Mucosa of descending colon (tissue), 3 donors: ENCODE measurements around the gene CHCHD10. TPM values are rescaled to one million over a fixed set of nuclear protein-coding genes. Genes with fewer than 3 reads are reported as not detected.

Experiments
- ATAC-seq: fragments of 200-7000 bp; cut with Tn5 transposase; one replicate; pipeline ENCODE4 v1.9.1; 2020; ENCODE audit warnings: mild to moderate bottlenecking, moderate library complexity
- DNase-seq, 3 donors: peaks; one replicate each; pipeline ENCODE4 v3.0.0-alpha.2; 2020
- H3K36me3 ChIP-seq: fragments of 200-600 bp; one replicate; pipeline ENCODE4 v1.8.0; 2021; ENCODE audit warnings: low read depth, mild to moderate bottlenecking
- H3K4me1 ChIP-seq: fragments of 200-600 bp; one replicate; pipeline ENCODE4 v1.8.0; 2021; ENCODE audit warnings: low read depth, mild to moderate bottlenecking
- H3K4me3 ChIP-seq: fragments of 200-600 bp; one replicate; pipeline ENCODE4 v1.8.0; 2021; ENCODE audit warnings: mild to moderate bottlenecking
- H3K9me3 ChIP-seq: fragments of 200-600 bp; one replicate; pipeline ENCODE4 v1.8.0; 2021; ENCODE audit warnings: mild to moderate bottlenecking
- CTCF ChIP-seq: fragments of 200-600 bp; IDR thresholded peaks from one replicate; pipeline ENCODE4 v1.8.0; 2022; ENCODE audit warnings: antibody characterized with exemption, mild to moderate bottlenecking
- intact Hi-C, 2 donors: fragments of 100-400 bp; cut with DNase I in 1 of 2; cut with micrococcal nuclease in 1 of 2; formaldehyde crosslinking; loops; one replicate each; pipeline versions ENCODE4 v1.11.0 to v1.11.1; 2022; cut with DNase I, micrococcal nuclease
- total RNA-seq, 3 donors: library from RNA; stranded (reverse); fragmentation: NEBNext Ultra II Directional in 2 of 3; extraction: Animal tissue kit (Norgen Biotek cat#: 25700) in 2 of 3; gene quantifications; one replicate each; pipeline versions ENCODE4 v1.2.1 to v1.2.4, GENCODE V29; 2021 to 2023
- donor health status: DM: no; HTN: no; CAD: no; lungs with moderate emphysema.
- donor health status: DM: no; HTN: no; CAD: no.
- donor health status: DM: no; HTN: yes; CAD: no.

CHCHD10 gene
- total RNA-seq, 3 donors from 2014 or later: 279 to 464 (median 462) TPM

GRCh38 chr22:23779083-23779482 lies 11.3 kb upstream of the CHCHD10 start:
- Histone ChIP-seq H3K36me3 (no peaks in the 10 kb centered on the region), H3K4me3 (no peak overlapping the region), H3K4me1 (peaks cover 9% of the 10 kb centered on the region), H3K9me3 (no peaks in the 10 kb centered on the region)
- DNase-seq (no peak), ATAC-seq (no peak)
- no peak for TF ChIP-seq CTCF
- intact Hi-C loops: no loop called here

GRCh38 chr22:23778577-23778900 lies 10.8 kb upstream of the CHCHD10 start:
- Histone ChIP-seq H3K4me3 (no peak overlapping the region), H3K36me3 (no peaks in the 10 kb centered on the region), H3K4me1 (peaks cover 3% of the 10 kb centered on the region), H3K9me3 (no peaks in the 10 kb centered on the region)
- intact Hi-C loops: no loop called here
- ATAC-seq: no peak
- no peak for TF ChIP-seq CTCF
- DNase-seq: no peak

GRCh38 chr22:23777776-23778576 lies 10.2 kb upstream of the CHCHD10 start:
- TF ChIP-seq CTCF: no peak
- no peaks in the 10 kb centered on the region for H3K4me1 ChIP-seq
- intact Hi-C loops: no loop called here

GRCh38 chr22:23775779-23776375 lies 8.1 kb upstream of the CHCHD10 start:
- no peaks in the 10 kb centered on the region for H3K36me3 ChIP-seq
- no peak for ATAC-seq
- DNase-seq: no peak
- intact Hi-C loops: no loop called here
- no peak overlapping the region for H3K4me3 ChIP-seq
- peaks cover 10% of the 10 kb centered on the region for H3K4me1 ChIP-seq
- no peak for TF ChIP-seq CTCF
- H3K9me3 ChIP-seq: no peaks in the 10 kb centered on the region

More at GRCh38 chr22:23777776-23778576, 10.2 kb upstream of the CHCHD10 start:
- DNase-seq (no peak), ATAC-seq (no peak)
- H3K4me3 ChIP-seq: no peak overlapping the region
- H3K9me3 ChIP-seq: no peaks in the 10 kb centered on the region
- H3K36me3 ChIP-seq: no peaks in the 10 kb centered on the region

GRCh38 chr22:23774922-23775436 lies 7.2 kb upstream of the CHCHD10 start:
- H3K9me3 ChIP-seq: no peaks in the 10 kb centered on the region
- peaks cover 11% of the 10 kb centered on the region for H3K4me1 ChIP-seq
- peak in 1 of 3 donors; percentile 37 for DNase-seq
- ATAC-seq: no peak
- TF ChIP-seq CTCF: no peak
- intact Hi-C loops: no loop called here
- H3K36me3 ChIP-seq: no peaks in the 10 kb centered on the region
- no peak overlapping the region for H3K4me3 ChIP-seq
